ENCODE measurements around the gene RPA3.
"Not testable (repeated sequence)": the region's sequence is repeated elsewhere in the genome, so short reads cannot be mapped to it uniquely, and the experiment has no call there.

RPA3 gene

GRCh38 chr7:7686811-7687508 is 31.4 kb downstream of the RPA3 start:
- no peak overlapping the region for H3K4me3 ChIP-seq
- H3K27ac ChIP-seq: peak overlapping the region in 1 of 2 donors; percentile 14
- TF ChIP-seq, protein P1, sequence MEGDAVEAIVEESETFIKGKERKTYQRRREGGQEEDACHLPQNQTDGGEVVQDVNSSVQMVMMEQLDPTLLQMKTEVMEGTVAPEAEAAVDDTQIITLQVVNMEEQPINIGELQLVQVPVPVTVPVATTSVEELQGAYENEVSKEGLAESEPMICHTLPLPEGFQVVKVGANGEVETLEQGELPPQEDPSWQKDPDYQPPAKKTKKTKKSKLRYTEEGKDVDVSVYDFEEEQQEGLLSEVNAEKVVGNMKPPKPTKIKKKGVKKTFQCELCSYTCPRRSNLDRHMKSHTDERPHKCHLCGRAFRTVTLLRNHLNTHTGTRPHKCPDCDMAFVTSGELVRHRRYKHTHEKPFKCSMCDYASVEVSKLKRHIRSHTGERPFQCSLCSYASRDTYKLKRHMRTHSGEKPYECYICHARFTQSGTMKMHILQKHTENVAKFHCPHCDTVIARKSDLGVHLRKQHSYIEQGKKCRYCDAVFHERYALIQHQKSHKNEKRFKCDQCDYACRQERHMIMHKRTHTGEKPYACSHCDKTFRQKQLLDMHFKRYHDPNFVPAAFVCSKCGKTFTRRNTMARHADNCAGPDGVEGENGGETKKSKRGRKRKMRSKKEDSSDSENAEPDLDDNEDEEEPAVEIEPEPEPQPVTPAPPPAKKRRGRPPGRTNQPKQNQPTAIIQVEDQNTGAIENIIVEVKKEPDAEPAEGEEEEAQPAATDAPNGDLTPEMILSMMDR (IDR thresholded peaks at IDR 0.05): no peak
- no peak for DNase-seq (ENCODE audit: low spot score)

DNA sequence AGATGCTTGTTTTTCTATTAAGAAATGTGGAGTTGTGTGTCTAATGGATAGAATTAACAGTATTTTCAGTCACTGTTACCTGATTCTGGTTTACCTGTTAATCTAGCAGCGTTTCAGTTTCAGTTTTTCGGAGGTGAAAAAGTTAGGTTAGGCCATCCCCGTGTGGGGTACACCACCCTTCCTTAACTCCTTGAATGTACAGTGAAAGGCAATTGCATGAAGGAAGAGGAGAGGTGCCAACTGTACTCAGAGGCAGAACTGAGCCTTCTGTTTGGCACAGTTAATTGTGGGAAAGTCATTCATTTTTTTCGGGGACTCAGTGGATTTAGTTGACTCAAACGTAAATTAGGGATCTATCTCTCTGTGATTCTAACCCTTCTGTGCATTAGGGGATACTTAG is 35.5 kb downstream of the RPA3 start:
- TF ChIP-seq, protein P1 (IDR thresholded peaks at IDR 0.05): no peak
- Histone ChIP-seq H3K27ac (no peak overlapping the region), H3K4me3 (no peak overlapping the region)
- no peak for DNase-seq (ENCODE audit: low spot score)

DNA sequence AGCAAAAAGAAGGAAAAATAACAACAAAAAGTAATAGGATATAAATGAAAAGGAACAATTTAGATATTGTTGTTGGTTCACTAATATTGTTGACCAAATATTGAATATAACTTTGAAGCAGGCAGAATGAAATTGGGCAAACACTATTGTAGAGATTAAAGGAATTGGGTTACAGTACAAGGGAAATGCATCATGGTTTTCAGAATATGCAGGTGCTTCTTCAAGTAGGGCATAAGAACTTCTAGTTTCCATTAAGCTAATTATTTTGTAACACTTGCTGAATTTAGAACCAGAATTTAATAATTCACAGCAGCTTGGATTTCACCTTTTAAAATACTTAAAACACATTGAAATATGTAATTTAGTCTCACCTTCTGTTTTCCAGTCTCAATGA is 36.5 kb downstream of the RPA3 start:
- Histone ChIP-seq H3K27ac (no peak overlapping the region), H3K4me3 (no peak overlapping the region)
- TF ChIP-seq, protein P1 (IDR thresholded peaks at IDR 0.05): no peak

DNA sequence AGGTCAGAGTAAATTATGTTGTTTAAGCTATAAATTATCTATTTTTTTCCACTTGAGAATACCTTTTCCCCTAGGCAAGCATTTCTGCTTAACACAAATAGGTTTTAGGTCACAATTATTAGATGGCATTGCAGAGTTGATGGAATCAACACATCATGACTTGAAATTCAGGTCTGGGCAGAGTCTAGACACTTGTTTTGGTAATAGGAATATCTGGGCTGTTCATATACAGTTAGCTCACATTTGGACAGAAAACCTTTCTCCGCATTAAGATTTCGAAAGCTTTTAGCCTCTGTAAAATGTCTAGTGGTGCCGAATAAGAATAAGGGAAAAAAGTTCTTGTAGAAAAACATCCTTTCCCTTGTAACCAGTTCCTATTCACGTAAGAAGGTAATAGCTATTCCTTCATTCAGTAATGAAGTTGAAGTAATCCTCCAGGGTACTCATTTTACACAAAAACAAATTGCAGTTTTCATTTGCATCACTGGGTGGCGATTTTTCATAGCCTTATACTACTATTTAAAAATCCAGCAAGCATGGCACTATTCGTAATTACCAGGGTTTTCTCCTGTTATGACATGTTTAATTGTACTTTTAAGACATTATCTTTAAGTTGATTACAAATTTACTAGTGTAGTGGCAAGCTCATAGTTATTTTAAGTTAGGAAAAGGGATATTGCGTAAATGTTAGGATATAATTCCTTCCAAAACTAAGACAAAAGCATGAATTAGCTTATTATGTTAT is 37.0 kb downstream of the RPA3 start:
- Histone ChIP-seq H3K4me3 (no peak overlapping the region), H3K27ac (no peak overlapping the region)
- TF ChIP-seq, protein P1 (IDR thresholded peaks at IDR 0.05): peak; percentile 11
- DNase-seq (ENCODE audit: low spot score): no peak

More for the DNA sequence above, 36.5 kb downstream of the RPA3 start:
- no peak for DNase-seq (ENCODE audit: low spot score)

DNA sequence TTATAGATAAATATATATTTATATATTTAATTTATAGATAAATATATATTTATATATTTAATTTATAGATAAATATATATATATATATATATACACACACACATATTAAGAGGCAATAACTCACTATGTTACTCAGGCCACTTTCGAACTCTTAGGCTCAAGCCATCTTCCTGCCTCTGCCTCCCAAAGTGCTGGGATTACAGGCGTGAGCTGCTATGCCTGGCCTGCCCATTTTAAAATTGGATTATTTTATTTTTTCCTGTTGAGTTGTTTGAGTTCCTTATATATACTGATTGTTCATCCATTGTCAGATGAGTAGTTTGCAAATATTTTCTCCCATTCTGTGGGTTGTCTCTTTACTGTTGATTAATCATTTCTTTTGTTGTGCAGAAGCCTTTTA is 38.8 kb downstream of the RPA3 start:
- H3K4me3 ChIP-seq; H3K27ac ChIP-seq; DNase-seq (ENCODE audit: low spot score): not testable (repeated sequence)

DNA sequence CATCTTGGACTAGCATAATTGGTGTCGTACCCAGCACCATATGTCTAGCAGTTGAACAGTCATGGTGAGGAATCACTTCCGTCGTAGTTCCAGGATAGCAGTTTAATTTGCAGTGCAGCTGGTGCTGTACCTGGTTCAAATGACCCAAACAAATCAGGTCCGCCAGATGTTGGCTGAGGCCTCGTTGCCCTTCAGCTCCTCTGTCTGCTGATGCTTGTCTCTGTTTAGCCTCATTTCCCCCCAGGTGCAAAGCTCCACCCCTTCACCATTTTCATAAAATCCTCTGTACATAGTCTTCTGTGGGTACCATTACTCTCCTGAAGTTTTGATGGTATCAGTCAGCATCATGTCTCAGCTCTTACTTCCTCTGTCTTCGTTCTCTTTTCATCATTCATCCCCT is 42.7 kb downstream of the RPA3 start:
- no peak for DNase-seq (ENCODE audit: low spot score)
- no peak overlapping the region for H3K4me3 ChIP-seq
- no peak overlapping the region for H3K27ac ChIP-seq
- TF ChIP-seq, protein P1 (IDR thresholded peaks at IDR 0.05): no peak

DNA sequence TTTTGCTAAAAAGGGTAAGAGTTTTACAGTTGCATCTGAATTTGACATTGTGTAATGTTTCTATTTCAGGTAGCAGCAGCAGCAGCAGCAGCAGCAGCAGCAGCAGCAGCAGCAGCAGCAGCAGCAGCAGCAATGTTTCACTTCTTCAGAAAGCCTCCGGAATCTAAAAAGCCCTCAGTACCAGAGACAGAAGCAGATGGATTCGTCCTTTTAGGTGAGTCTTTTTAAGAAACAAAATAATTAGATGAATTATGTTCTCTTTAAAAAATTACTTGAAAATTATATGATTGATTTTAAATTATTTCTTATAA is 45.2 kb downstream of the RPA3 start:
- TF ChIP-seq, protein P1 (IDR thresholded peaks at IDR 0.05): no peak
- DNase-seq (ENCODE audit: low spot score): no peak
- no peak overlapping the region for H3K4me3 ChIP-seq

More for the DNA sequence above, 45.2 kb downstream of the RPA3 start:
- no peak overlapping the region for H3K27ac ChIP-seq
